ENCODE measurements around the gene MYH7.

MYH7 gene

DNA sequence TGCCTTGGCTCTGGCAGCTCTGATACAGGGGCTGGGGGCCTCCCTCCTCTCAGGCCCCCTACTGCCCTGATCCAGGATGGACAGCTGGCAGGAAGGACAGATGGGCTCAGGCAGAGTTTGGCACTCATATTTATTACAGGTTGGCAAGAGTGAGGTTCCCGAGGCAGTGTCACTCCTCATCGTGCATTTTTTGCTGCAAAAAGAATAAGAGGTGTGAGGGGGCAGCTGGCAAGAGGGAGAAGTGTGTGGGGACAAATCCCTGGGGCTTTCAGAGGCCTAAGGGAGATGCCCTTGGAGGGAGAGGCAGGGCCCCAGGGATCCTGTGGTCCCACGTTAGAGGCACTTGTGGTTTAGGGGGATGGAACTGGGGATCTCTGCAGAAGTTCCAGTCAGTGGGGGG lies 53.6 kb downstream of the MYH7 start:
- H3K4ac ChIP-seq (ENCODE audit: low read depth in 1 of 2, low read length in 2 of 2), result no peak overlapping the region
- H3K4me3 ChIP-seq (ENCODE audit: insufficient read depth in 1 of 2, low read depth in 1 of 2, low read length in 2 of 2), result peak overlapping the region in 1 of 2 experiments; percentile 7
- 79% methylated on average over 3 of the region's 3 CpGs for WGBS

DNA sequence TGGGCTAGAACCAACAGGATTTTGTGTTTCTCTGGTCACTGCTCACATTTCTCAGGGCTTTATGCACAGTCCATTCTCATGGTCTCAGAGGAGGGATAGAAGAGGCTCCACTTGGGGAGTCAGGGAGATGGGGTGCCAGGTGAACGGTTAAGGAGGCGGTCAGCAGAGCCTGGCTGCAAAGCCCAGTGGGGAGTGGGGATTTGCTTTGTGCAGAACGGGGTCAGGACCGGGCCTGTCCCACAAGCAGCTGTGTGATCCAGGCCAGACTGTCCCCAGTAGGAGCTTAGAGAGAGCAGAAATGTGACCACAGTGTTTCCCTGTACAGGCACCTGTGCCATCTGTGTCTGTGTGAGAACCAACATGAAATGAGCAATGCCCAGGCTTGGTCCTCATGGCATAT lies 54.5 kb downstream of the MYH7 start:
- no peak for DNase-seq
- Histone ChIP-seq H3K9me3 (ENCODE audit: control insufficient read depth, low read length) (no peaks in the 10 kb centered on the region), H3K4me2 (ENCODE audit: low read length, poor library complexity, severe bottlenecking) (no peak overlapping the region), H3K27me3 (ENCODE audit: control insufficient read depth in 1 of 2, insufficient read depth in 1 of 2, low read length in 2 of 2) (peaks cover 65 to 87% of the 10 kb centered on the region in 2 experiments), H2BK120ac (ENCODE audit: low read depth, low read length) (no peak overlapping the region), H3K79me1 (replicated peaks; ENCODE audit: low read length, poor library complexity, severe bottlenecking) (no peaks in the 10 kb centered on the region), H3K36me3 (ENCODE audit: control insufficient read depth in 1 of 2, insufficient read depth in 2 of 2, low read depth in 1 of 2, low read length in 2 of 2) (no peaks in the 10 kb centered on the region), H3K27ac (ENCODE audit: low read length, poor library complexity, severe bottlenecking) (no peak overlapping the region), H3K4me1 (ENCODE audit: control insufficient read depth, insufficient read depth, low read depth, low read length) (no peaks in the 10 kb centered on the region), H2AFZ (ENCODE audit: low read depth, low read length) (no peak overlapping the region), H3K4ac (ENCODE audit: low read depth in 1 of 2, low read length in 2 of 2) (no peak overlapping the region), H4K91ac (ENCODE audit: low read length) (no peak overlapping the region), H3K4me3 (ENCODE audit: insufficient read depth in 1 of 2, low read depth in 1 of 2, low read length in 2 of 2) (no peak overlapping the region), H2BK15ac (ENCODE audit: low read depth, poor library complexity, severe bottlenecking) (no peak overlapping the region), H4K8ac (ENCODE audit: low read length) (no peak overlapping the region), H3K23ac (ENCODE audit: low read length in 2 of 2) (no peak overlapping the region), H2BK5ac (ENCODE audit: low read depth, low read length, poor library complexity, severe bottlenecking) (no peak overlapping the region), H2AK5ac (ENCODE audit: low read length, severe bottlenecking) (no peak overlapping the region), H3K18ac (ENCODE audit: low read depth in 1 of 2, low read length in 2 of 2) (no peak overlapping the region), H2BK12ac (ENCODE audit: low read length in 2 of 2) (no peak overlapping the region), H3K9ac (ENCODE audit: low read length) (no peak overlapping the region), H3K14ac (ENCODE audit: low read length in 2 of 2) (no peak overlapping the region)
- 83% methylated on average over 4 of the region's 4 CpGs for WGBS

More for the DNA sequence above, 53.6 kb downstream of the MYH7 start:
- Histone ChIP-seq H2AK5ac (ENCODE audit: low read length, severe bottlenecking) (no peak overlapping the region), H2AFZ (ENCODE audit: low read depth, low read length) (no peak overlapping the region), H3K18ac (ENCODE audit: low read depth in 1 of 2, low read length in 2 of 2) (no peak overlapping the region), H2BK15ac (ENCODE audit: low read depth, poor library complexity, severe bottlenecking) (no peak overlapping the region), H3K79me1 (replicated peaks; ENCODE audit: low read length, poor library complexity, severe bottlenecking) (no peaks in the 10 kb centered on the region), H3K4me2 (ENCODE audit: low read length, poor library complexity, severe bottlenecking) (no peak overlapping the region), H2BK5ac (ENCODE audit: low read depth, low read length, poor library complexity, severe bottlenecking) (no peak overlapping the region), H3K14ac (ENCODE audit: low read length in 2 of 2) (no peak overlapping the region), H2BK12ac (ENCODE audit: low read length in 2 of 2) (no peak overlapping the region), H3K27me3 (ENCODE audit: control insufficient read depth in 1 of 2, insufficient read depth in 1 of 2, low read length in 2 of 2) (peaks cover 65 to 88% of the 10 kb centered on the region in 2 experiments), H3K4me1 (ENCODE audit: control insufficient read depth, insufficient read depth, low read depth, low read length) (no peaks in the 10 kb centered on the region), H4K8ac (ENCODE audit: low read length) (no peak overlapping the region), H3K23ac (ENCODE audit: low read length in 2 of 2) (no peak overlapping the region), H3K27ac (ENCODE audit: low read length, poor library complexity, severe bottlenecking) (no peak overlapping the region), H4K91ac (ENCODE audit: low read length) (no peak overlapping the region), H3K36me3 (ENCODE audit: control insufficient read depth in 1 of 2, insufficient read depth in 2 of 2, low read depth in 1 of 2, low read length in 2 of 2) (no peaks in the 10 kb centered on the region), H3K9me3 (ENCODE audit: control insufficient read depth, low read length) (no peaks in the 10 kb centered on the region), H3K9ac (ENCODE audit: low read length) (no peak overlapping the region), H2BK120ac (ENCODE audit: low read depth, low read length) (no peak overlapping the region)
- DNase-seq, result no peak

DNA sequence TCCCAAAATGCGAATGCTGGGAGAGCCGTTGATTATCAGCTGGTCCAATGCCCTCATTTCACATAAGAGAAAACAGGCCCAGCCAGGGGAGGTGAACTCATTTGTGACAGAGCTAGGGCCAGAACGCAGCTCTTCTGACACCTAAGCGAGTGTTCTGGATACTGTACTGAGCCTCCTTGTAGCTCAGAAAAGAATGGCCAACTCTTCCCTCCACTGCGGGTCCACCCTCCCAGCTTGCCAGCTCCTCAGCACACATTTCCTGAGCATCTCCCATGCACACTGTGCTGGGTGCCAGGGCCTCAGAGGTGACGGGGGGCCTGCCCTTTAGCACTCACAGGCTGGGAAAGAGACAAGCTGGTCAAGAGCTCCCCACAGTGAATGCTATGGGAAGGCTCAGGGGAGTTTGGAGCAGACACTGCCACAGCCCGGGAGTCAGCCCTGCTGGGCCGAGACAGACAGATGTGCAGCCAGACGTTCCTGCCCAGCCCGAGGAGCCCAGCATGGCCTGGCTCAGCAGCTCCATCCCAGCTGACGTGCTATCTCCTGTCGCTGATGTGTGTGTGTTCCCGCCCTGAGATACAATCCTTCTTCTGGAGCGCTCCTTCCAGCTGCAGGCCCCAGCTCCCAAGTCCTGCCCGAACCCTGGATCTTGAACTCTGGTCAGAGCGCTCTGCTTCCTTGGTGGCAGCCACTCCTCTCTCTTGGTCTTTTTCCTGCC lies 55.1 kb downstream of the MYH7 start:
- no peak overlapping the region for H3K27ac ChIP-seq (ENCODE audit: low read length, poor library complexity, severe bottlenecking)
- no peak overlapping the region for H2AK5ac ChIP-seq (ENCODE audit: low read length, severe bottlenecking)
- DNase-seq, result no peak

DNA sequence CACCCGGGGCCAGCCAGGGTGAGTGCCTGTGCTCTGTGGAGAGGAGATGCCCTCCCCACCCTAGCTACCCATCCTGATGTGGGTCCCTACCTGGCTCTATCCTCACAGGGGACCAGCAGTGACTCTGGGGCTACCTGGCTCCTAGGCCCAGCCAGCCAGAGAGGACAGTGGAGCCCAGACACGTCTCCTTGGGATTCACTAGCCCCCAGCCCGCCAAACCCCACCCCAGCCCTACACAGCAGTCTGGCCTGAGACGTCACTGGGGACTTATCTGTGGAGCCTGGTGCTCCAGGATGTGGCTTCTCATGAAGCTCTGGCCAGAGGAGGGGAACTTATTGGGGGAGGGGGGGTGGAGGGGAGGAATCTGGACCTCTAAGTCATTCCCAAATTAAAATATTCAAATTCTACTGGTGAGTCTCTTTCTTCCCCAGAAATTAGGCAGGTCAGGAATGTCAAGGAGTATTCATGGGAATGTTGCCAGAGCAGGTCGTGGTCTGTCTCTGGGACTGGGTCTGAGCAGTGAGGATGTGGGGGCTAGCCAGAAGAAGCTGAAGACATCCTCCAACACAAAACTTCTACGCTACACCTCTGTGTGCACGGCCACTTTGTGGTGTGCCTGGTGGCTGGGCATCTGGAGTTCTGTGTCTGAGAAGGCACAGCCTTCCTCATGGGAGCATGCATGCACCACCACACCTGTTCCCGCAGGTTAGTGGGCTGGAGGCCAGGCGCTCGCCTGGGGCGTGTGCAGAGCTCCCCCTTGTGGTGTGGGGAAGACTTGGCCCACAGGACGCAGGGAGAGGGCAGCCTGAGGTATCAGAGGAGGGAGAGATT lies 55.9 kb downstream of the MYH7 start:
- H2BK5ac ChIP-seq (ENCODE audit: low read depth, low read length, poor library complexity, severe bottlenecking), result no peak overlapping the region
- 35% methylated on average over 10 of the region's 12 CpGs for WGBS

More for the DNA sequence above, 55.1 kb downstream of the MYH7 start:
- Histone ChIP-seq H3K14ac (ENCODE audit: low read length in 2 of 2) (no peak overlapping the region), H4K8ac (ENCODE audit: low read length) (no peak overlapping the region), H3K18ac (ENCODE audit: low read depth in 1 of 2, low read length in 2 of 2) (no peak overlapping the region), H3K4me2 (ENCODE audit: low read length, poor library complexity, severe bottlenecking) (no peak overlapping the region), H3K9me3 (ENCODE audit: control insufficient read depth, low read length) (no peaks in the 10 kb centered on the region), H2BK15ac (ENCODE audit: low read depth, poor library complexity, severe bottlenecking) (no peak overlapping the region), H3K27me3 (ENCODE audit: control insufficient read depth in 1 of 2, insufficient read depth in 1 of 2, low read length in 2 of 2) (peaks cover 59 to 81% of the 10 kb centered on the region in 2 experiments), H3K36me3 (ENCODE audit: control insufficient read depth in 1 of 2, insufficient read depth in 2 of 2, low read depth in 1 of 2, low read length in 2 of 2) (no peaks in the 10 kb centered on the region), H2BK5ac (ENCODE audit: low read depth, low read length, poor library complexity, severe bottlenecking) (no peak overlapping the region), H3K4ac (ENCODE audit: low read depth in 1 of 2, low read length in 2 of 2) (no peak overlapping the region), H4K91ac (ENCODE audit: low read length) (no peak overlapping the region), H3K4me3 (ENCODE audit: insufficient read depth in 1 of 2, low read depth in 1 of 2, low read length in 2 of 2) (no peak overlapping the region), H2BK120ac (ENCODE audit: low read depth, low read length) (no peak overlapping the region), H3K4me1 (ENCODE audit: control insufficient read depth, insufficient read depth, low read depth, low read length) (no peaks in the 10 kb centered on the region), H2BK12ac (ENCODE audit: low read length in 2 of 2) (no peak overlapping the region), H2AFZ (ENCODE audit: low read depth, low read length) (no peak overlapping the region), H3K79me1 (replicated peaks; ENCODE audit: low read length, poor library complexity, severe bottlenecking) (no peaks in the 10 kb centered on the region), H3K9ac (ENCODE audit: low read length) (no peak overlapping the region), H3K23ac (ENCODE audit: low read length in 2 of 2) (no peak overlapping the region)
- WGBS, result 66% methylated on average over 16 of the region's 16 CpGs

More for the DNA sequence above, 55.9 kb downstream of the MYH7 start:
- H2BK12ac ChIP-seq (ENCODE audit: low read length in 2 of 2), result no peak overlapping the region
- no peak overlapping the region for H3K14ac ChIP-seq (ENCODE audit: low read length in 2 of 2)
- no peak overlapping the region for H4K91ac ChIP-seq (ENCODE audit: low read length)
- no peaks in the 10 kb centered on the region for H3K9me3 ChIP-seq (ENCODE audit: control insufficient read depth, low read length)
- H3K36me3 ChIP-seq (ENCODE audit: control insufficient read depth in 1 of 2, insufficient read depth in 2 of 2, low read depth in 1 of 2, low read length in 2 of 2), result no peaks in the 10 kb centered on the region
- peak; percentile 41 for DNase-seq
- H3K79me1 ChIP-seq (replicated peaks; ENCODE audit: low read length, poor library complexity, severe bottlenecking), result no peaks in the 10 kb centered on the region
- no peak overlapping the region for H4K8ac ChIP-seq (ENCODE audit: low read length)
- H3K9ac ChIP-seq (ENCODE audit: low read length), result no peak overlapping the region
- H3K4ac ChIP-seq (ENCODE audit: low read depth in 1 of 2, low read length in 2 of 2), result no peak overlapping the region
- H2AFZ ChIP-seq (ENCODE audit: low read depth, low read length), result no peak overlapping the region
- no peaks in the 10 kb centered on the region for H3K4me1 ChIP-seq (ENCODE audit: control insufficient read depth, insufficient read depth, low read depth, low read length)
- no peak overlapping the region for H3K4me2 ChIP-seq (ENCODE audit: low read length, poor library complexity, severe bottlenecking)
- no peak overlapping the region for H2BK15ac ChIP-seq (ENCODE audit: low read depth, poor library complexity, severe bottlenecking)
- H3K18ac ChIP-seq (ENCODE audit: low read depth in 1 of 2, low read length in 2 of 2), result no peak overlapping the region
- H3K27ac ChIP-seq (ENCODE audit: low read length, poor library complexity, severe bottlenecking), result no peak overlapping the region
- no peak overlapping the region for H3K23ac ChIP-seq (ENCODE audit: low read length in 2 of 2)
- no peak overlapping the region for H2AK5ac ChIP-seq (ENCODE audit: low read length, severe bottlenecking)
- H3K27me3 ChIP-seq (ENCODE audit: control insufficient read depth in 1 of 2, insufficient read depth in 1 of 2, low read length in 2 of 2), result peaks cover 57 to 75% of the 10 kb centered on the region in 2 experiments
- H3K4me3 ChIP-seq (ENCODE audit: insufficient read depth in 1 of 2, low read depth in 1 of 2, low read length in 2 of 2), result no peak overlapping the region
- no peak overlapping the region for H2BK120ac ChIP-seq (ENCODE audit: low read depth, low read length)
